ENCODE measurements around the gene ANO1.

ANO1 gene

GRCh38 chr11:70104961-70105360 is 26.8 kb downstream of the ANO1 start:
- Histone ChIP-seq H3K36me3 (ENCODE audit: control insufficient read depth, low read length) (no peaks in the 10 kb centered on the region), H3K4me2 (ENCODE audit: low read length) (no peak overlapping the region), H4K20me1 (ENCODE audit: control insufficient read depth, insufficient read depth, low read depth, low read length) (no peaks in the 10 kb centered on the region), H3K27ac (ENCODE audit: low read depth, low read length) (no peak overlapping the region), H3K4me1 (ENCODE audit: control insufficient read depth, low read length) (no peaks in the 10 kb centered on the region), H3K79me2 (ENCODE audit: control insufficient read depth, low read length) (no peaks in the 10 kb centered on the region), H3K4me3 (ENCODE audit: low read length) (no peak overlapping the region), H3K9me3 (ENCODE audit: control insufficient read depth, insufficient read depth, low read length) (no peaks in the 10 kb centered on the region), H3K27me3 (ENCODE audit: control insufficient read depth, low read length) (no peaks in the 10 kb centered on the region), H3F3A (ENCODE audit: control insufficient read depth, insufficient read depth) (no peaks in the 10 kb centered on the region), H3K9me2 (replicated peaks; ENCODE audit: control insufficient read depth, low read length) (no peaks in the 10 kb centered on the region)
- no peak for TF ChIP-seq EZH2phosphoT487 (IDR thresholded peaks at IDR 0.05; ENCODE audit: borderline replicate concordance, low read length)
- no peak for TF ChIP-seq CTCF (IDR thresholded peaks at IDR 0.05; ENCODE audit: low read depth, low read length, poor library complexity, severe bottlenecking)

- no peak for TF ChIP-seq EZH2phosphoT487 (IDR thresholded peaks at IDR 0.05; ENCODE audit: borderline replicate concordance, low read length)
- no peak for TF ChIP-seq CTCF (IDR thresholded peaks at IDR 0.05; ENCODE audit: low read depth, low read length, poor library complexity, severe bottlenecking)
- H3K4me2 ChIP-seq (ENCODE audit: low read length) = no peak overlapping the region
These were observed 27.2 kb downstream of the ANO1 start for GRCh38 chr11:70105369-70105754.

GRCh38 chr11:70105755-70106571 is 27.8 kb downstream of the ANO1 start:
- no peaks in the 10 kb centered on the region for H3K36me3 ChIP-seq (ENCODE audit: control insufficient read depth, low read length)
- no peaks in the 10 kb centered on the region for H3K9me2 ChIP-seq (replicated peaks; ENCODE audit: control insufficient read depth, low read length)
- H4K20me1 ChIP-seq (ENCODE audit: control insufficient read depth, insufficient read depth, low read depth, low read length) = no peaks in the 10 kb centered on the region
- no peaks in the 10 kb centered on the region for H3K27me3 ChIP-seq (ENCODE audit: control insufficient read depth, low read length)
- H3K79me2 ChIP-seq (ENCODE audit: control insufficient read depth, low read length) = no peaks in the 10 kb centered on the region
- no peaks in the 10 kb centered on the region for H3K9me3 ChIP-seq (ENCODE audit: control insufficient read depth, insufficient read depth, low read length)
- no peak overlapping the region for H3K4me3 ChIP-seq (ENCODE audit: low read length)
- no peak overlapping the region for H3K4me2 ChIP-seq (ENCODE audit: low read length)
- H3K27ac ChIP-seq (ENCODE audit: low read depth, low read length) = no peak overlapping the region
- H3F3A ChIP-seq (ENCODE audit: control insufficient read depth, insufficient read depth) = no peaks in the 10 kb centered on the region
- TF ChIP-seq CTCF (IDR thresholded peaks at IDR 0.05; ENCODE audit: low read depth, low read length, poor library complexity, severe bottlenecking) (no peak), EZH2phosphoT487 (IDR thresholded peaks at IDR 0.05; ENCODE audit: borderline replicate concordance, low read length) (no peak)
- no peaks in the 10 kb centered on the region for H3K4me1 ChIP-seq (ENCODE audit: control insufficient read depth, low read length)

More at GRCh38 chr11:70105369-70105754, 27.2 kb downstream of the ANO1 start:
- H3K4me1 ChIP-seq (ENCODE audit: control insufficient read depth, low read length) = no peaks in the 10 kb centered on the region
- H3K27me3 ChIP-seq (ENCODE audit: control insufficient read depth, low read length) = no peaks in the 10 kb centered on the region
- H3K27ac ChIP-seq (ENCODE audit: low read depth, low read length) = no peak overlapping the region
- H4K20me1 ChIP-seq (ENCODE audit: control insufficient read depth, insufficient read depth, low read depth, low read length) = no peaks in the 10 kb centered on the region
- H3K9me3 ChIP-seq (ENCODE audit: control insufficient read depth, insufficient read depth, low read length) = no peaks in the 10 kb centered on the region
- no peaks in the 10 kb centered on the region for H3K9me2 ChIP-seq (replicated peaks; ENCODE audit: control insufficient read depth, low read length)
- H3K79me2 ChIP-seq (ENCODE audit: control insufficient read depth, low read length) = no peaks in the 10 kb centered on the region
- no peak overlapping the region for H3K4me3 ChIP-seq (ENCODE audit: low read length)
- no peaks in the 10 kb centered on the region for H3K36me3 ChIP-seq (ENCODE audit: control insufficient read depth, low read length)
- no peaks in the 10 kb centered on the region for H3F3A ChIP-seq (ENCODE audit: control insufficient read depth, insufficient read depth)
